ENCODE data around the gene SCCPDH.

DNA sequence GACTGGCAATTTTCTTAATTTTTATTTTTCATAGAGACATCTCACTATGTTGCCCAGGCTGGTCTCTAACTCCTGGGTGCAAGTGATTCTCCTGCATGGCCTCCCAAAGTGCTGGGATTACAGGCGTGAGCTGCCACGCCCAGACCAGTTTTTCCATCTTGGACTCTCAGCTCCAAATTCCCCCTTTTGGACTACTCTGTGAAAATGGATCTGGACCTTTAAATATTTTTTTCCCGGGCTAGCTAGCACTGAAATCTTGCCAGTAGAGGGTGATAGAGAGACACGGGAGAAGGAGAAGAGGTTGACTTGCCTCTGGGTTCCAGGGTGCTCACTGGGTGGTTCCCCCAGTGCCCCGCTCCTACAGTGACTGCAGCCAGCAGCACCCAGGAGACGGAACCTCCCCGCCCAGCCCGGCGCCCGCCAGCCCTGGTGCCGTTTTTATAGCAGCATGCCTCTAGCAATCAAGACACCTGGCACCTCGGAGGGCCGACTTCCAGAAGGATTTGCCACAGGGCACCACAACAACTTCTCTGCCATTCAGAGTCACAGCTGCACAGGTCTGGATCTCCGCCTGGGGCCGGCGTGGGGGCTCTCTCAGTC lies 34.7 kb upstream of the SCCPDH start:
- TF ChIP-seq CTCF (IDR thresholded peaks at IDR 0.05) (peak; percentile 38 to 72 (median 52)), POLR2A (IDR thresholded peaks at IDR 0.05) (no peak)

All from testis (tissue), 2 donors.